ENCODE results near the gene RALGDS. TPM values are rescaled to one million over a fixed set of nuclear protein-coding genes. Genes with fewer than 3 reads are reported as not detected.

Gene RALGDS
- total RNA-seq, 3 donors from 2014 or later: 38.3 to 59.4 (median 44.2) TPM

DNA sequence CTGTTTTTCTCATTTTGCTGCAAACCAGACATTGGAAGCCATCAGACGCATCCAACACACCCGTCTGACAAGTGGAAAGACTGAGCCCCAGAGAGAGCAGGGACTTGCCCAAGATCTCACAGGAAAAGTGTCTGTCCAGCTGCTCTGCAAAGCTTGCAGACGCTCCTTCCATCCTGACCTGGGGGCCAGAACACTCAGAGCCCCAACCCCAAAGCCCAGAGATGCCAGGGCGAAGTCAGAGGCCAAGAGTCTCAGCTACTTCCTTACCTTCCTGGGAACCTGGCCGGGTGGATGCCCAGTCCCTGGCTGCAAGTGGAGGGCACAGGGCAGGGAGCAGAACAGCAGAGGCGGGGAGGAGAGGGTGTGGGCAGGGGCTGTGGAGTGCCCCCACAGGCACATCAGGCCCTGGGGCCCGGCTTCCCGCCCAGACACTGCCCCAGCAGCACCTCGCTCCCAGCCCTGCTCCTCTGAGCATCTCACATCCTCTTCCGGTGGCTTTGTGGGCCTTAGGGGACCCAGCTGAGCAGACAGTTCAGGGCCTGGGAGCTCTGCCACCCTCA is 9.7 kb upstream of the RALGDS start:
- DNase-seq (peak; percentile 50 to 84 (median 61)), ATAC-seq (no peak)
- Histone ChIP-seq H3K4me3 (no peak overlapping the region), H3K9me3 (no peaks in the 10 kb centered on the region), H3K36me3 (ENCODE audit: low read depth) (no peaks in the 10 kb centered on the region), H3K4me1 (ENCODE audit: low read depth) (peaks cover 54% of the 10 kb centered on the region)
- TF ChIP-seq, protein P1, sequence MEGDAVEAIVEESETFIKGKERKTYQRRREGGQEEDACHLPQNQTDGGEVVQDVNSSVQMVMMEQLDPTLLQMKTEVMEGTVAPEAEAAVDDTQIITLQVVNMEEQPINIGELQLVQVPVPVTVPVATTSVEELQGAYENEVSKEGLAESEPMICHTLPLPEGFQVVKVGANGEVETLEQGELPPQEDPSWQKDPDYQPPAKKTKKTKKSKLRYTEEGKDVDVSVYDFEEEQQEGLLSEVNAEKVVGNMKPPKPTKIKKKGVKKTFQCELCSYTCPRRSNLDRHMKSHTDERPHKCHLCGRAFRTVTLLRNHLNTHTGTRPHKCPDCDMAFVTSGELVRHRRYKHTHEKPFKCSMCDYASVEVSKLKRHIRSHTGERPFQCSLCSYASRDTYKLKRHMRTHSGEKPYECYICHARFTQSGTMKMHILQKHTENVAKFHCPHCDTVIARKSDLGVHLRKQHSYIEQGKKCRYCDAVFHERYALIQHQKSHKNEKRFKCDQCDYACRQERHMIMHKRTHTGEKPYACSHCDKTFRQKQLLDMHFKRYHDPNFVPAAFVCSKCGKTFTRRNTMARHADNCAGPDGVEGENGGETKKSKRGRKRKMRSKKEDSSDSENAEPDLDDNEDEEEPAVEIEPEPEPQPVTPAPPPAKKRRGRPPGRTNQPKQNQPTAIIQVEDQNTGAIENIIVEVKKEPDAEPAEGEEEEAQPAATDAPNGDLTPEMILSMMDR (IDR thresholded peaks at IDR 0.05): no peak
- intact Hi-C loops (cut with DNase I, micrococcal nuclease): no loop called here

DNA sequence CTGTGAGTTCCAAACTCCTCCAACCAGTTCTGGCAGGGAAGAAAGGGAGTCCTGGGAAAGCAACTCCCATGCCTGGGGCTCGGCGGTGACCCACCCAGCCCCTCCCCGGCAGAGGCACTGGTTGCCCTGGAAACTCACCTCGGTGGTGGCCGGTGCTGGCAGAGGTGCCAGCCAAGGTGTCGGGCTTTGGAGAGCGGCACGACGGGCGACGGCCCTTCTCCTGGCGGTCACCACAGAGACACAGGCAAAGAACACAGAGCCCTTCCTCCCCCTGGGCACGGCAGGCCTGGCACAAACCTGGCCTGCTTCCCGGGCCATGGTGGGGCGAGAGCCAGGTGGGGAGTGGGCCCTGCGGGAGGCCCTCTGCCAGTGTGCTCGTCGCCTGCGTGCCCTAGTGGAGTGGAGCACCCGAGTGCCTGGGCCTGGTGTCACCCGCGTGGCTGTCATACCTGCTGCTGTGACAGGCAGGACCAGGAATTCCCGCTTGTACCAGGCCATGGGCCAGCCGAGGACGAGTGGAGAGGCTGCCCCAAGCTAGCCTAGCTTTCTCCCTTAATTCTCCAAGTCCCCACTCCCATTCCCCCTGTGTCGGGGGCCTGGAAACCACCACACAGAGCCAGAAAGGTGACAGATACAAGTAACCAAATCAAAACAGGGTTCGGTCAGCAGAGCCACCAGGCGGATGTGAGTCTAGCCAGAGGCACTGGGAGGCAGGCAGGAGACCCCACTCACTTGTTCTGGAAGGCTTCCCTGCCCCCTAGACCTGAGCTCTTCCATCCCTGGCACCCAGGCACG is 8.2 kb upstream of the RALGDS start:
- peaks cover 42% of the 10 kb centered on the region for H3K4me1 ChIP-seq (ENCODE audit: low read depth)
- no peak overlapping the region for H3K4me3 ChIP-seq
- TF ChIP-seq, protein P1 (IDR thresholded peaks at IDR 0.05): no peak
- no peaks in the 10 kb centered on the region for H3K36me3 ChIP-seq (ENCODE audit: low read depth)
- peak in 2 of 3 donors; percentile 4 to 33 for DNase-seq
- no peaks in the 10 kb centered on the region for H3K9me3 ChIP-seq
- intact Hi-C loops (cut with DNase I, micrococcal nuclease): no loop called here
- ATAC-seq: no peak

DNA sequence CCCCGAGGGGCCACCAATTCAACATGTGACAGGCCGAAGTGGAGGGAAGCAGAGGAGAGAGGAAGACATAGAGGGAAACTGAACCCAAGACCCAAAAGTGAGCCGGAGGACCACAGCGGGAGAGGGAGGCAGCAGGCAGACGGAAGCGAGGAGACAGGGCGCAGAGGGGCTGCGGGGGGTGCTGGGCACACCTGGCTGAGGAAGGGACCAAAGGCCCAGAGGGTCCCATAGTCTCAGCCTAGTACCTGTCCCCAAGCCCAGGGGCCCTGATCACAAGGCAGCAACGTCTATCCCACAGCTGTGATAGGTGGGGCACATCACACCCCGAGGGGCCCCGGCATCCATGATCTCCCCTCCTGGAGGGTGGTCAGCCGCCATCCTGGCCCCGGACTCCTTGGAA is 7.1 kb upstream of the RALGDS start:
- intact Hi-C loops (cut with DNase I, micrococcal nuclease): no loop called here
- no peak overlapping the region for H3K4me3 ChIP-seq
- H3K9me3 ChIP-seq: no peaks in the 10 kb centered on the region
- H3K36me3 ChIP-seq (ENCODE audit: low read depth): no peaks in the 10 kb centered on the region
- ATAC-seq (no peak), DNase-seq (peak in 1 of 3 donors; percentile 4)
- TF ChIP-seq, protein P1 (IDR thresholded peaks at IDR 0.05): no peak
- peaks cover 33% of the 10 kb centered on the region for H3K4me1 ChIP-seq (ENCODE audit: low read depth)

DNA sequence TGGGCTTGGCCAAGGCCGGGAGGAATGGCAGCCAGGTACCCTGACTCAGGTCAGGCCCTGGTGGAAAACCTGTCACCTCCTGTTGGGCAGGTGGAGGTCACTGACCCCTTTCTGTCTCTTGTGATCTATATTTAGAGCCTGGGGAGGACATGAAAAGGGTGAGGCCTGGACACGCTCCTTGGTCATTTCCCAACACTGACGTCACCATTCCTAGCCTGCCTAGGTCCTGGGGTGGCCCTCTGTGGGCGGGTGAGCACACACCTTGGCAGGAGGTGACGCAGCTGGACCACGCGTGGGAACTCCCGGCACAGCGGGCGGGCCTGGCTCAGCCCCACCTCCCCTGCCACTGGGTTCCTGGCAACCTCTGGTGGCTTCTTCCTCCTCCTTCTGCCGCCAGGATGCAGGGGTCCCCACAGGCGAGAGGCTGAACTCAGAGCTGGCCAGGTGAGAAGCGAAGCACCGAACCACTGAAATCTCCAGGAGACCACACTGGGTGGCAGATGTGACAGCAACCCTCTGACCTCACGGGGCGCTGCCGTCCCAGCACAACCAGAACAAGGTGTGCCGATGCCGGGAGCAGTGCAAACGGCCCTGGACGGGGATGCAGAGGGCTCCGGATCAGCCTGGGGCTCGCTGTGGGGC is 6.4 kb upstream of the RALGDS start:
- ATAC-seq (peak; percentile 66), DNase-seq (peak; percentile 43 to 83 (median 66))
- H3K36me3 ChIP-seq (ENCODE audit: low read depth): no peaks in the 10 kb centered on the region
- intact Hi-C loops (cut with DNase I, micrococcal nuclease): no loop called here
- TF ChIP-seq, protein P1 (IDR thresholded peaks at IDR 0.05): no peak
- peaks cover 32% of the 10 kb centered on the region for H3K4me1 ChIP-seq (ENCODE audit: low read depth)
- H3K9me3 ChIP-seq: no peaks in the 10 kb centered on the region
- no peak overlapping the region for H3K4me3 ChIP-seq

DNA sequence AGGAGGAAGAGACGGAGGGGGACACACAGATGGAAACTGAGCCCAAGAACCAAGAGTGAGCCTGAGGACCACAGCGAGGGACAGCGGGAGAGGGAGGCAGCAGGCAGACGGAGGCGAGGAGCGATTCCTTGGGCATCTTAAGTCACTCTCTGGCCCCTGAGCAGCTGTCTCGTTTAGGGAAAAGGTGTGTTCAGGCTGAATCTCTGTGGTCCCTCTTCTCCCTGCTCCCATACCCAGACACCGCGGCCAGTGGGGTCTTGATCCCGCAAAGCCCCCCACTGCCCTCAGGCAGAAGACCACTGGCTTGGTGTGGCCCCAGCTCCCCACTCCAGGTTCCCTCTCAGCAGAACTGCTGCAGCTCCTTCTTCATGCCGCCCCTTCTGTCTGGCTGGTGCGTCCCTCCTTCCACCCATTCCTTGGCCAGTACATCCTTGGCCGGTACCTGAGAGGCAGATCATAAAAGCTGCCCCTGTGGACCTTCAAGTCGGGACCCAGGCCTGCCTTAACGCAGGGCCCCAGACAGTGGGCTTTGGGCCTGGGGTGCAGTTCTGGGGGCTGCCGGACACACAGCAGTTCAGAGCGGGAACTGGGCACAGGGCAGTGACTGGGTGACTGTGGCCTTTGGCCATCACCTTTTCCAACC is 5.8 kb upstream of the RALGDS start:
- Histone ChIP-seq H3K4me1 (ENCODE audit: low read depth) (peaks cover 29% of the 10 kb centered on the region), H3K4me3 (no peak overlapping the region), H3K36me3 (ENCODE audit: low read depth) (no peaks in the 10 kb centered on the region), H3K9me3 (no peaks in the 10 kb centered on the region)
- intact Hi-C loops (cut with DNase I, micrococcal nuclease): no loop called here
- TF ChIP-seq, protein P1 (IDR thresholded peaks at IDR 0.05): no peak
- ATAC-seq (no peak), DNase-seq (peak in 1 of 3 donors; percentile 14)
